GM21717 (cell line): ENCODE measurements around the gene PIEZO1.
"Not testable (repeated sequence)": the region's sequence is repeated elsewhere in the genome, so short reads cannot be mapped to it uniquely, and the experiment has no call there.

Source experiments
- ATAC-seq: cut with Tn5 transposase; IDR thresholded peaks from one replicate; pipeline ENCODE4 v1.9.1; 2021; ENCODE audit warnings: mild to moderate bottlenecking, moderate library complexity; ENCODE audit not compliant: unreplicated experiment

The PIEZO1 gene, protein sequence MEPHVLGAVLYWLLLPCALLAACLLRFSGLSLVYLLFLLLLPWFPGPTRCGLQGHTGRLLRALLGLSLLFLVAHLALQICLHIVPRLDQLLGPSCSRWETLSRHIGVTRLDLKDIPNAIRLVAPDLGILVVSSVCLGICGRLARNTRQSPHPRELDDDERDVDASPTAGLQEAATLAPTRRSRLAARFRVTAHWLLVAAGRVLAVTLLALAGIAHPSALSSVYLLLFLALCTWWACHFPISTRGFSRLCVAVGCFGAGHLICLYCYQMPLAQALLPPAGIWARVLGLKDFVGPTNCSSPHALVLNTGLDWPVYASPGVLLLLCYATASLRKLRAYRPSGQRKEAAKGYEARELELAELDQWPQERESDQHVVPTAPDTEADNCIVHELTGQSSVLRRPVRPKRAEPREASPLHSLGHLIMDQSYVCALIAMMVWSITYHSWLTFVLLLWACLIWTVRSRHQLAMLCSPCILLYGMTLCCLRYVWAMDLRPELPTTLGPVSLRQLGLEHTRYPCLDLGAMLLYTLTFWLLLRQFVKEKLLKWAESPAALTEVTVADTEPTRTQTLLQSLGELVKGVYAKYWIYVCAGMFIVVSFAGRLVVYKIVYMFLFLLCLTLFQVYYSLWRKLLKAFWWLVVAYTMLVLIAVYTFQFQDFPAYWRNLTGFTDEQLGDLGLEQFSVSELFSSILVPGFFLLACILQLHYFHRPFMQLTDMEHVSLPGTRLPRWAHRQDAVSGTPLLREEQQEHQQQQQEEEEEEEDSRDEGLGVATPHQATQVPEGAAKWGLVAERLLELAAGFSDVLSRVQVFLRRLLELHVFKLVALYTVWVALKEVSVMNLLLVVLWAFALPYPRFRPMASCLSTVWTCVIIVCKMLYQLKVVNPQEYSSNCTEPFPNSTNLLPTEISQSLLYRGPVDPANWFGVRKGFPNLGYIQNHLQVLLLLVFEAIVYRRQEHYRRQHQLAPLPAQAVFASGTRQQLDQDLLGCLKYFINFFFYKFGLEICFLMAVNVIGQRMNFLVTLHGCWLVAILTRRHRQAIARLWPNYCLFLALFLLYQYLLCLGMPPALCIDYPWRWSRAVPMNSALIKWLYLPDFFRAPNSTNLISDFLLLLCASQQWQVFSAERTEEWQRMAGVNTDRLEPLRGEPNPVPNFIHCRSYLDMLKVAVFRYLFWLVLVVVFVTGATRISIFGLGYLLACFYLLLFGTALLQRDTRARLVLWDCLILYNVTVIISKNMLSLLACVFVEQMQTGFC (N-terminal part only)

GRCh38 chr16:88785106-88785924 lies at the start of gene PIEZO1:
Gene PIEZO1 (minus strand): TSS chr16:88785220. CDS start chr16:88784964, 256 bp downstream.
- ATAC-seq, result no peak

GRCh38 chr16:88834670-88835069 lies 49.6 kb upstream of the PIEZO1 start:
- ATAC-seq, result no peak

- no peak for ATAC-seq
Measured at GRCh38 chr16:88833086-88833485, 48.1 kb upstream of the PIEZO1 start.

DNA sequence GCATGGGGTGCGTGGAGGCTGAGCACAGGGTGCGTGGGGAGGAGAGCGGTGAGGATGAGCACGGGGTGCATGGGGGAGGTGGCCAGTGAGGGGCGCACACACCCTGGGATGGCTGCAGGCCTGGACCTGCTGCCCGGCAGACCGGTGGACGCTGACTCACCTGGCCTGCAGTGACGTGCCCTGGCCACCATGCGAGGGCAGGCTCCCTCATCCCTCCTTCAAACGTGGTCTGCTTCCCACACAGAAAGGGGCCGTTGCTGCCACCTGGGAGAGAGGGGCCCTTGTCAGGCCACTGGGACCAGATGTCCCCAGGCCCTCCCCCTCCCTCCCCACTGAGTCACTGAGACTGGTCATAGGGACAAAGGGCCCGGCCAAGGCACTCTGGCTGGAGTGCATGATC lies 46.8 kb upstream of the PIEZO1 start:
- no peak for ATAC-seq

GRCh38 chr16:88830783-88831182 lies 45.8 kb upstream of the PIEZO1 start:
- ATAC-seq, result no peak

- no peak for ATAC-seq
Measured at GRCh38 chr16:88830258-88830657, 45.2 kb upstream of the PIEZO1 start.

DNA sequence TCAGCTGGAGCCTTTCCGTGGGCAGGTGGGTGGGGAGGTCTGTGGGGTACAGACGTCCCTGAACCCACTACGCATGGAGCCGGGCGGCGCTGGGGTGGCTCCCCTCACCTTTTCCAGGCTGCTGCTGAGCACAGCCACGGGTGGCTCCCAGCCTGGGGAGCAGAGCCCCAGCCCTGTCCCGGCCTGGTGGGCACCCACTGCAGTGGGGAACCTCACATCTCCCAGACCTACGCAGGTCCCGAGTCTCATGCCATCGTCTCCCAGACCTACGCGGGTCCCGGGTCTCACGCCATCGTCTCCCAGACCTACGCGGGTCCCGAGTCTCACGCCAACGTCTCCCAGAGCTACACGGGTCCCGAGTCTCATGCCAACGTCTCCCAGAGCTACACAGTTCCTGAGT lies 43.7 kb upstream of the PIEZO1 start:
- ATAC-seq, result no peak

DNA sequence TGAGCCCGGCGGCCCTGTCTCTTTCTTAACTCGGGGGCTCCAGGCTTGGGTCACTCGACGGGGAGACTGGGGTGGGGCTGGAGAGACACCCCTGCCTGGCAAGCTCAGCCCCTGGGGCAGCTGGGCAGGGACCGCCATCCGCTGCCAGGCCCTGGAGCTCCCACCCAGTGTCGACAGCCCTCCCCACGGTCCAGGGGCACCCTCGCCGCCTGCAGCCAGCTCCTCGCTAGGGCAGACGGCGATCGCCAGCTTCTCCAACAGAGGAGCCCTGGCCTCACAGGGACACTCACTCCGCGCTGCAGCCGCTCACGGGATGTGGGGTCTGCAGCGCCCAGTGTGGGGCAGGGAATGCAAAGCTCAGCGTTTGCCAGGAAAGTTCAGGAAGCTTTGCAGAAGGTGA lies 42.7 kb upstream of the PIEZO1 start:
- no peak for ATAC-seq

DNA sequence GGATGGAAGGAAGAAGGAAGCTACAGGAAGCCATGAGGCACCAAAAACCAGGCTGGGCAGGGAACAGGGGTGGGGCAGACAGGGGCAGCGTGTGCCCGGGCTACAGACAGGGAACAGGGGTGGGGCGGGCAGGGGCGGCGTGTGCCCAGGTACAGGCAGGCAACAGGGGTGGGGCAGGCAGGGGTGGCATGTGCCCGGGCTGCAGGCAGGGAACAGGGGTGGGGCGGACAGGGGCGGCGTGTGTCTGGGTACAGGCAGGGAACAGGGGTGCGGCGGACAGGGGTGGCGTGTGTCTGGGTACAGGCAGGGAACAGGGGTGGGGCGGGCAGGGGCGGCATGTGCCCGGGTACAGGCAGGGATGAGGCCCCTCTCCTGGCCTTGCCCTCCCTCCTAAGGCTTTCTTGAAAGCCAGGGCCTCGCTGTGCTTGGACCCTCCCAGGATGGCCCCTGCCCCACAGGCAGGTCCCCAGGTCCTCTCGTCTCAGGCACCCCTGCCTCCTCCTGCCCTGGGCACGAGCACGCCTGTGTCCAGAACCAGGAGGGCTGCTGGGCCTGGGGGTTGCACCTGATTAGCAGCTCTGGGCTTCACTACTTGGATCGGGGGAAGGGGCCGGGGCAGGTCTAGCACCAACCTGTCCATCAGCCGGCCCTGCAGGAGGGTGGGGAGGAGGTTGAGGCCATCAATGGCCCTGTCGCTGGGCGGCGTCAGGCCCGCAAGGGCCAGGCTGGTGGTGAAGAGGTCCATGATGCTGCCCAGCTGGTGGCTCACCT lies 41.2 kb upstream of the PIEZO1 start:
- ATAC-seq, result no peak

- ATAC-seq, result no peak
Measured at GRCh38 chr16:88825146-88825545, 40.1 kb upstream of the PIEZO1 start.

DNA sequence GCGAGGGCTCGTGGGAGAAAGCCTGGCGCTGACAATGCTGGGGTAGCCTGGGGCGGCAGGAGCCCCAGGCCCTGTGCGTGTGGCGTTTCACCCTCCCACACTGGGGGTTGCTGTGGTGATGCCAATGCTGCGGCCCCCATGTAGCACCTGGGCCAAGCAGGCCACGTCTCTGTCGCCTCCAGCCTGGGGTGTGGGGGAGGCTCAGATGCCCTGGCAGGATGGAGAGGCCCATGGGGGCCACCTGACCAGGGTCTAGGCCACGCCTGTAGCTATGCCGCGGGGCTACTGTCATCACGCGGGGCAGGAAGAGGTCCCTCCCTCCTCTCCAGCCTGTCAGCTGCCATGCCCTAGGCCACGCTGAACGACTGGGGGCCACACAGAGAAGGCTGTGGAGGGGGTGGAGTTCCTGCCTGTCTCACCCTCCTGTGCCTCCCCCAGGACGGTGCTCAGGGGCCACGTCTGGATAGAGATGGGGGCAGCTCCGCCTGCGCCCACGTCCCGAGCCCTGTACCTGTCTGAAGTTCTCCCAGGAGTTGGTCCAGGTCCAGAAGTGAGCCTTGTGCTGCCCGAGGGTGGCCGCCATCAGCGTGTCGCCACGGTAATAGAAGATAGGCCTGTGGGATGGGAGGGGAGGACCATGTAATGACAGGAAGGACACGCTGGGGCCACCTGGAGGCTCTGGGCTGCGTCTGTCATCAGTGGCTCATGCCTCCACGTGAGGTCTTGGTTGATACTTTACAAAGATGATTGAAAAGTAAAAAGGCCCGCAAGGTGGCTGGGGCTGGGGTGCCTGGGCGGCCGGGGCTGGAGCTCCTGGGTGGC lies 39.4 kb upstream of the PIEZO1 start:
- ATAC-seq, result no peak

DNA sequence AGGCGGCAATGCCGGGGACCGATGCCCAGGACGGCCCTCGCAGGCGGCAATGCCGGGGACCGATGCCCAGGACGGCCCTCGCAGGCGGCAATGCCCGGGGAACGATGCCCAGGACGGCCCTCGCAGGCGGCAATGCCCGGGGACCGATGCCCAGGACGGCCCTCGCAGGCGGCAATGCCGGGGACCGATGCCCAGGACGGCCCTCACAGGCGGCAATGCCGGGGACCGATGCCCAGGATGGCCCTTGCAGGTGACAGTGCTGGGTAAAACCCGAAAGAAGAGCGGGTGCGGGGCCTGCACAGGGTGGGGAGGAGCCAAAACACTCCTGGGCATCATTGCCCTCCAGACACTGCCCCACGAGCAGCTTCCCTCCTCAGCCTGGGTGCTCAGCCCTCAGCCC lies 38.6 kb upstream of the PIEZO1 start:
- not testable (repeated sequence) for ATAC-seq

DNA sequence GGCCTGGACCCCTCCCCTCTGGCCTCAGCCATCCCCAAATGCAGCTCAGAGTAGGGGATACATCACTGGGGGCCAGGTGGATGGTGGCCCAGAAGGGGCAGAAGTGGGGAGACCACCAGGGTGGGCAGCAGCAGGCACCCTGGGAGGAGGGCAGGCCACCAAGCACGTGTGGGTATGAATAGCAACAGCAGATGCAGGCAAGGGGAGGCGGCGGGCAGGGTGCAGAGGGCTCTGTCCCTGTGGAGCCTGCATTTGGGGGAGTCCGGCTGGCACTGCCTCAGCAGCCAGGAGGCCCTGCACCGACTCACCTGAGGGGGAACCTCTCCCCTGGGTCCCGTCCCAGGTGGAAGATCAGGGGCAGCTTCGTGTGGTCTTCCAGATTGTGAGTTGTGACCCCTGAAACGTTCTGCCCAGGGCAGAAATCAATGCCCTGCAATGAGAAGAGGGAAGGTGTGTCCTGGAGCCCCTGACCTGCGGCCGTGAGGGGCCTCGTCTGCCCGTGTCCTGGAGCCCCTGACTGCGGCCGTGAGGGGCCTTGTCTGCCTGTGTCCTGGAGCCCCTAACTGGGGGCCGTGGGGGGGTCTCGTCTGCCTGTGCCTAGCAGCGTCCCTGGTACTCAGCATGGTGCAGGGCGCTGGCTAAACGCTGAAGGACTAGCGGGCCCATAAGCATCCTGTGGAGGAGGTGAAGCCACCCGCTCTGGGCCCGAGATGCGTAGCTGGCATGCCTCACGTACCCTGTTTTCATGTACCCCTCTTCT lies 37.4 kb upstream of the PIEZO1 start:
- ATAC-seq, result no peak

GRCh38 chr16:88821168-88821850 lies 36.3 kb upstream of the PIEZO1 start:
- ATAC-seq, result no peak

DNA sequence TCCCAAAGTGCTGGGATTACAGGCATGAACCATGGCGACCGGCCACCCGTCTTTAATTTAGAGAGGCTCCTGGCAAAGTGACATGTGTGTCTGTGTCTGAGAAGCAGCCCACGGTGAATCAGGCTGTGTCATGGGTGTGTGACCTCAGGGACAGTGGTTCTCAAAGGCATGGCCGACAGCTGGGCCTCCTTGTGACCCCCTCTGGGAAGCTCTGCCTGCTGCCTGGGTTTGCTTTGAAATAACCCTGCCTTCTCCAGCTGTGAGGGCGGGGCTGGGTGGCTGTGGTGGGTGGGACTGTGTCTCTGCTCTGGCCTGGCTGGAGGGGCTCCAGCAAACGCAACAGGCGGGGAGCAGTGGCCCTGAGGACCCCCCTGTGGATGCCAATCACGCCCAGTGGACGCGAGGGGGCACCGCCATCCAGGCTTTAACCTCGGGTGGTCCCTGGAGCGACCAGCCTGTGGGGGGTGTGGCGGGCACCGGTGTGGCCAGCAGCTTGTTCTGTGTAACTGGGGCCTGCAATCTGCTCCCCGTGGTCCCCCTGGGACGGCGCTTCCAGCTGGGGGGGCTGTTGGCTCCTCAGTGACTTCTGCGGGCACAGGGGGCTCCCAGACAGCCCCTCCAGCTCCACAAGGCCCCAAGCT lies 35.5 kb upstream of the PIEZO1 start:
- no peak for ATAC-seq

- no peak for ATAC-seq
Measured at GRCh38 chr16:88819126-88819525, 34.1 kb upstream of the PIEZO1 start.

DNA sequence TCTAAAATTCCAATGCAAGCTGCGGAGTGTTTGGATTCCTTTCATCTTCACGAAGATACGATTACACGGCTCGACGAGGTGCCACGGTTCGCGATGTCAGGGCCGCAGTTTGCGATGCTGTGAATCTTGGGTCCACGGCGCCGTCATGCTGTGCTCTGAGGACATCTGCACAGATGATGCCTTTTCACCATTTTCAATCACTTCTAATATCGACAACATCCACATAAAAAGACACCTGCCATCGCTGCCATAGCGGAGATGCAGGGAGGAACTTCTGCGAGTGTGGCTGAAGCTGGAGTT lies 33.5 kb upstream of the PIEZO1 start:
- no peak for ATAC-seq
